ENCODE data around the gene ASAH2.

Gene ASAH2

DNA sequence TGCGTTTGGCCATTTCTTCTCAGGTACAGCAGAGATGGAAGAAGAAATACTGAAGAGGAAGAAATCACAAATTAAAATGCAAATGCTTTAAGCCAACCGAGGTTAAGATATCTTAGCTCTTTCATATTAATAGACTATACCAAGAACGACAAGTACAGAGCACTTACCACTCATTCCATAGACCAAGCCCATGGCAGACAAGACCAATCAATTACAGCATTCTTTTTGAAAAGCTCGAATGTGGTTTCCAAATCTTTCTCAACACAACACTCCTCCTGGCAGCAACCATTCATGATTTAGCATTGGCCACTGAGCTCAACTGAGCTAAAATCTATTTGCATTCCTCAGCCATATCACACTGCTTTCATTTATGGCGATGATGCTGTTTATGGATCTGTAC lies 2.7 kb downstream of the ASAH2 start:
- TF ChIP-seq TEAD4 (IDR thresholded peaks at IDR 0.05) = no peak
- TF ChIP-seq EP300 (IDR thresholded peaks at IDR 0.05; ENCODE audit: borderline replicate concordance) = no peak
- TF ChIP-seq RAD21 (IDR thresholded peaks at IDR 0.05; ENCODE audit: low read depth) = no peak
- TF ChIP-seq, protein P1, sequence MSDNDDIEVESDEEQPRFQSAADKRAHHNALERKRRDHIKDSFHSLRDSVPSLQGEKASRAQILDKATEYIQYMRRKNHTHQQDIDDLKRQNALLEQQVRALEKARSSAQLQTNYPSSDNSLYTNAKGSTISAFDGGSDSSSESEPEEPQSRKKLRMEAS (IDR thresholded peaks at IDR 0.05) = no peak
- TF ChIP-seq FOXM1 (IDR thresholded peaks at IDR 0.05; ENCODE audit: borderline replicate concordance, low read depth) = no peak
- no peak for TF ChIP-seq CEBPB (IDR thresholded peaks at IDR 0.05)
- TF ChIP-seq YY1 (IDR thresholded peaks at IDR 0.05; ENCODE audit: low read depth) = no peak
- TF ChIP-seq, protein P2, sequence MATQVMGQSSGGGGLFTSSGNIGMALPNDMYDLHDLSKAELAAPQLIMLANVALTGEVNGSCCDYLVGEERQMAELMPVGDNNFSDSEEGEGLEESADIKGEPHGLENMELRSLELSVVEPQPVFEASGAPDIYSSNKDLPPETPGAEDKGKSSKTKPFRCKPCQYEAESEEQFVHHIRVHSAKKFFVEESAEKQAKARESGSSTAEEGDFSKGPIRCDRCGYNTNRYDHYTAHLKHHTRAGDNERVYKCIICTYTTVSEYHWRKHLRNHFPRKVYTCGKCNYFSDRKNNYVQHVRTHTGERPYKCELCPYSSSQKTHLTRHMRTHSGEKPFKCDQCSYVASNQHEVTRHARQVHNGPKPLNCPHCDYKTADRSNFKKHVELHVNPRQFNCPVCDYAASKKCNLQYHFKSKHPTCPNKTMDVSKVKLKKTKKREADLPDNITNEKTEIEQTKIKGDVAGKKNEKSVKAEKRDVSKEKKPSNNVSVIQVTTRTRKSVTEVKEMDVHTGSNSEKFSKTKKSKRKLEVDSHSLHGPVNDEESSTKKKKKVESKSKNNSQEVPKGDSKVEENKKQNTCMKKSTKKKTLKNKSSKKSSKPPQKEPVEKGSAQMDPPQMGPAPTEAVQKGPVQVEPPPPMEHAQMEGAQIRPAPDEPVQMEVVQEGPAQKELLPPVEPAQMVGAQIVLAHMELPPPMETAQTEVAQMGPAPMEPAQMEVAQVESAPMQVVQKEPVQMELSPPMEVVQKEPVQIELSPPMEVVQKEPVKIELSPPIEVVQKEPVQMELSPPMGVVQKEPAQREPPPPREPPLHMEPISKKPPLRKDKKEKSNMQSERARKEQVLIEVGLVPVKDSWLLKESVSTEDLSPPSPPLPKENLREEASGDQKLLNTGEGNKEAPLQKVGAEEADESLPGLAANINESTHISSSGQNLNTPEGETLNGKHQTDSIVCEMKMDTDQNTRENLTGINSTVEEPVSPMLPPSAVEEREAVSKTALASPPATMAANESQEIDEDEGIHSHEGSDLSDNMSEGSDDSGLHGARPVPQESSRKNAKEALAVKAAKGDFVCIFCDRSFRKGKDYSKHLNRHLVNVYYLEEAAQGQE (IDR thresholded peaks at IDR 0.05; ENCODE audit: low read depth) = no peak
- no peak for TF ChIP-seq EGR1 (IDR thresholded peaks at IDR 0.05)
- no peak for TF ChIP-seq ZBTB7A (IDR thresholded peaks at IDR 0.05; ENCODE audit: low read depth)
- no peak for TF ChIP-seq TCF12 (IDR thresholded peaks at IDR 0.05; ENCODE audit: low read depth)
- TF ChIP-seq, protein P3, sequence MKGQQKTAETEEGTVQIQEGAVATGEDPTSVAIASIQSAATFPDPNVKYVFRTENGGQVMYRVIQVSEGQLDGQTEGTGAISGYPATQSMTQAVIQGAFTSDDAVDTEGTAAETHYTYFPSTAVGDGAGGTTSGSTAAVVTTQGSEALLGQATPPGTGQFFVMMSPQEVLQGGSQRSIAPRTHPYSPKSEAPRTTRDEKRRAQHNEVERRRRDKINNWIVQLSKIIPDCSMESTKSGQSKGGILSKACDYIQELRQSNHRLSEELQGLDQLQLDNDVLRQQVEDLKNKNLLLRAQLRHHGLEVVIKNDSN (IDR thresholded peaks at IDR 0.05) = no peak
- no peak for TF ChIP-seq CREB1 (IDR thresholded peaks at IDR 0.05; ENCODE audit: low read depth)
- no peak for TF ChIP-seq TAF1 (IDR thresholded peaks at IDR 0.05; ENCODE audit: low read depth)

DNA sequence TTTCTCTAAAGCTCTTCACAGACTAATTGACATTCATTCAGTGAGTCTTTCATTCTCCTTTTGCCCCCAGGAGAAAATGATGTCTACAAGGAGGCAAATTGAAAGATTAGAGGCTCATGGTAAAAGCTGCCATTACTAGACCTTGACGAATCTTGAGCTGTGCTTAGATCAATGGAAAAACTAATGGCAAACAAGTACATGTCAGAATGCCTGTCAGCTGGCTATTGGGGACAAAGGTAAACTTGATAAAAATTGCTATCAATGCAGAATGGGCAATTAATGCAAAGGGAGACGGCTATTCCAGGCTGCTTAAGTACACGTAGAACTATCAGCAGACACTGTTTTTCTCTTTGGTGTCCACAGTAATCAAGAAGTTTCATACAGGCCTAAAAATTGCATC lies 3.3 kb downstream of the ASAH2 start:
- TF ChIP-seq ZBTB7A (IDR thresholded peaks at IDR 0.05; ENCODE audit: low read depth) = no peak
- no peak for TF ChIP-seq NFIC (IDR thresholded peaks at IDR 0.05)
- TF ChIP-seq FOXM1 (IDR thresholded peaks at IDR 0.05; ENCODE audit: borderline replicate concordance, low read depth) = no peak
- TF ChIP-seq, protein P1 (IDR thresholded peaks at IDR 0.05) = no peak
- TF ChIP-seq EGR1 (IDR thresholded peaks at IDR 0.05) = no peak
- no peak for TF ChIP-seq TEAD4 (IDR thresholded peaks at IDR 0.05)
- no peak for TF ChIP-seq CREB1 (IDR thresholded peaks at IDR 0.05; ENCODE audit: low read depth)
- TF ChIP-seq, protein P3 (IDR thresholded peaks at IDR 0.05) = no peak
- TF ChIP-seq EP300 (IDR thresholded peaks at IDR 0.05; ENCODE audit: borderline replicate concordance) = no peak
- no peak for TF ChIP-seq TAF1 (IDR thresholded peaks at IDR 0.05; ENCODE audit: low read depth)
- no peak for TF ChIP-seq CEBPB (IDR thresholded peaks at IDR 0.05)

DNA sequence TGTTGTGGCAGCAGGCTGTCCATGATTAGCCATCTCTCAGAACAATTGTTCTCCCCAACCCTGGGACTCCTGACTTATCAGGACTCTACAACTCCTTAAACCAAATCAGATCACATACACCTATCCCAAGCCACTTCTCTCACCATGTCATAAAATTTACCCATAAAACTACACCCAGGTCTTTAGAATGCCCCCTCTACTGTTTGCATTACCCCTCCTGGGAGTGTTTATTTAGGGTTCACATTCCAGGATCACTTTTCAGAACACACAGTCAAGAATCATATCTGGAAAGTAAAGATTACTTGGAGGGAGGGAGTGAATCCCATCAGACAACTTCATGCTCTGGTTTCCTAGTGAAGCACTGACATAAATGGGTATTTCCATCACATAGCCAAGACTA lies 7.1 kb downstream of the ASAH2 start:
- TF ChIP-seq CEBPB (IDR thresholded peaks at IDR 0.05) = no peak

DNA sequence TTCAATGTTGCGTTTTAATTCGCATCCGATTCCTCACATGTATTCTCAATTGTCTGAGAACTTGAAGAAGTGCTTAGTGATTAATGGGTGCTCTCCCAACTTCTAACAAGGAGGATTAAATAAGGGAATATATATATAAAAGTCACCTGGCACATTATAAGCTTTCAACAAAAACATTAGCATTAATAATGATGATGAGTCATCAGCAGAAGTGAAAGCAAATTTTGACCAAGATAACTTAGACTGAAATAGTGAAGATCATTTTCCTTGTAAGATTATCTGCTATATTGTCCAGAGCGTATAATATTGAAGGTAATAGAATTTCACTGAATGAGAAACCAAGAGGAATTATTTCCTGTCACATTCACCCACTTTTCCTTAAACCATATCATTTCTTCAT lies 8.5 kb downstream of the ASAH2 start:
- TF ChIP-seq TEAD4 (IDR thresholded peaks at IDR 0.05) = no peak
- TF ChIP-seq YY1 (IDR thresholded peaks at IDR 0.05; ENCODE audit: low read depth) = no peak
- TF ChIP-seq CEBPB (IDR thresholded peaks at IDR 0.05) = no peak
- TF ChIP-seq, protein P2 (IDR thresholded peaks at IDR 0.05; ENCODE audit: low read depth) = no peak
- no peak for TF ChIP-seq CREB1 (IDR thresholded peaks at IDR 0.05; ENCODE audit: low read depth)
- no peak for TF ChIP-seq FOXM1 (IDR thresholded peaks at IDR 0.05; ENCODE audit: borderline replicate concordance, low read depth)
- no peak for TF ChIP-seq EGR1 (IDR thresholded peaks at IDR 0.05)

DNA sequence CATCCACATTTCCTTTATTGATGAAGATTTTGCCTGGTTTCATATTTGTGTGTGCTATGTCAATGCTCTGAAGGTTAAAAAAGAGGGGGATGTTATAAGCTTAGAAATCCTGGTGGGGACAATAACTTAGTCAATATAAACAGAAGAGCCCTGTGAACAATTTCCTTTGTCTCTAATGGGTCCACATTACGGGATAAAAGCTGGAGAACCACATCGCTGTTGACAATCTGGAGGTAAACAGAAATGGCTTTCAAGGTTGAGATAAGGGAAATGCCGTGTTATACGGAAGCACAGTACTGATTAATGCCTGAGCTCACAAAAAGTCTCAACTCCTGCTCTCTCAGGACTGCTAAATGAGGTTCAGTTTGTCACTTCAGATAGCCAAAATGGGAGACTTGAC lies 16.8 kb downstream of the ASAH2 start:
- TF ChIP-seq, protein P3 (IDR thresholded peaks at IDR 0.05) = no peak
- TF ChIP-seq RAD21 (IDR thresholded peaks at IDR 0.05; ENCODE audit: low read depth) (no peak), EP300 (IDR thresholded peaks at IDR 0.05; ENCODE audit: borderline replicate concordance) (no peak), FOXM1 (IDR thresholded peaks at IDR 0.05; ENCODE audit: borderline replicate concordance, low read depth) (no peak), TCF12 (IDR thresholded peaks at IDR 0.05; ENCODE audit: low read depth) (no peak), NFIC (IDR thresholded peaks at IDR 0.05) (no peak), EGR1 (IDR thresholded peaks at IDR 0.05) (no peak), CREB1 (IDR thresholded peaks at IDR 0.05; ENCODE audit: low read depth) (no peak), TEAD4 (IDR thresholded peaks at IDR 0.05) (no peak), TAF1 (IDR thresholded peaks at IDR 0.05; ENCODE audit: low read depth) (no peak), YY1 (IDR thresholded peaks at IDR 0.05; ENCODE audit: low read depth) (no peak), CEBPB (IDR thresholded peaks at IDR 0.05) (no peak), ZBTB7A (IDR thresholded peaks at IDR 0.05; ENCODE audit: low read depth) (no peak)
- TF ChIP-seq, protein P1 (IDR thresholded peaks at IDR 0.05) = no peak
- TF ChIP-seq, protein P2 (IDR thresholded peaks at IDR 0.05; ENCODE audit: low read depth) = no peak
